Measurements from ENCODE around the gene GNAQ.

DNA sequence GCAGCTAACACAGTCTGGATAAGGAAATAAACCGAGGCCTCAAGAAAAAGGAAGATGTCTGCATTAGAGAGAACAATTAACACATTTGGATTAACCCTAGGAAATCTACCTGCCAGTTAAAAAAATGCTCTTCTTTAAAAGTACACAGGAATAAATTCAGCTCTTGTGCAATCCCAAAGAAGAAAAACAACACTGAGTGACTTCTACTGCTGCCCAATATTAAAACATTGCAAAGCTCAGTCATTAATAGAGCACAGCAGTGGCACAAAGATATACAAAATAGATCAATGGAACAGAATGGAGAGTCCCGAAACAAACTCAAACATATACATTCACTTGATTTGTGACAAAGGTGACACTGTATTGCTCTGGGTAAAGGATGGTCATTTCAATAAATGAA lies 119.7 kb downstream of the GNAQ start:
- TF ChIP-seq YY1 (IDR thresholded peaks at IDR 0.05; ENCODE audit: low read depth) (no peak), CEBPB (IDR thresholded peaks at IDR 0.05) (no peak), MAX (IDR thresholded peaks at IDR 0.05) (no peak), TCF12 (IDR thresholded peaks at IDR 0.05; ENCODE audit: low read depth) (no peak), NFIC (IDR thresholded peaks at IDR 0.05) (no peak), RAD21 (IDR thresholded peaks at IDR 0.05; ENCODE audit: low read depth) (no peak), EP300 (IDR thresholded peaks at IDR 0.05; ENCODE audit: borderline replicate concordance) (no peak), FOXM1 (IDR thresholded peaks at IDR 0.05; ENCODE audit: borderline replicate concordance, low read depth) (no peak), ZBTB7A (IDR thresholded peaks at IDR 0.05; ENCODE audit: low read depth) (no peak), USF1 (IDR thresholded peaks at IDR 0.05) (no peak), TEAD4 (IDR thresholded peaks at IDR 0.05) (no peak), EGR1 (IDR thresholded peaks at IDR 0.05) (no peak)
- TF ChIP-seq, protein P1, sequence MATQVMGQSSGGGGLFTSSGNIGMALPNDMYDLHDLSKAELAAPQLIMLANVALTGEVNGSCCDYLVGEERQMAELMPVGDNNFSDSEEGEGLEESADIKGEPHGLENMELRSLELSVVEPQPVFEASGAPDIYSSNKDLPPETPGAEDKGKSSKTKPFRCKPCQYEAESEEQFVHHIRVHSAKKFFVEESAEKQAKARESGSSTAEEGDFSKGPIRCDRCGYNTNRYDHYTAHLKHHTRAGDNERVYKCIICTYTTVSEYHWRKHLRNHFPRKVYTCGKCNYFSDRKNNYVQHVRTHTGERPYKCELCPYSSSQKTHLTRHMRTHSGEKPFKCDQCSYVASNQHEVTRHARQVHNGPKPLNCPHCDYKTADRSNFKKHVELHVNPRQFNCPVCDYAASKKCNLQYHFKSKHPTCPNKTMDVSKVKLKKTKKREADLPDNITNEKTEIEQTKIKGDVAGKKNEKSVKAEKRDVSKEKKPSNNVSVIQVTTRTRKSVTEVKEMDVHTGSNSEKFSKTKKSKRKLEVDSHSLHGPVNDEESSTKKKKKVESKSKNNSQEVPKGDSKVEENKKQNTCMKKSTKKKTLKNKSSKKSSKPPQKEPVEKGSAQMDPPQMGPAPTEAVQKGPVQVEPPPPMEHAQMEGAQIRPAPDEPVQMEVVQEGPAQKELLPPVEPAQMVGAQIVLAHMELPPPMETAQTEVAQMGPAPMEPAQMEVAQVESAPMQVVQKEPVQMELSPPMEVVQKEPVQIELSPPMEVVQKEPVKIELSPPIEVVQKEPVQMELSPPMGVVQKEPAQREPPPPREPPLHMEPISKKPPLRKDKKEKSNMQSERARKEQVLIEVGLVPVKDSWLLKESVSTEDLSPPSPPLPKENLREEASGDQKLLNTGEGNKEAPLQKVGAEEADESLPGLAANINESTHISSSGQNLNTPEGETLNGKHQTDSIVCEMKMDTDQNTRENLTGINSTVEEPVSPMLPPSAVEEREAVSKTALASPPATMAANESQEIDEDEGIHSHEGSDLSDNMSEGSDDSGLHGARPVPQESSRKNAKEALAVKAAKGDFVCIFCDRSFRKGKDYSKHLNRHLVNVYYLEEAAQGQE (IDR thresholded peaks at IDR 0.05; ENCODE audit: low read depth): no peak

All from Ishikawa (cell line).